OCI-LY7 (cell line): ENCODE data around the gene ALDH2.

Experiments
- EZH2phosphoT487 ChIP-seq: fragments of 200-600 bp; sonication (generic); IDR thresholded peaks from 2 replicates; pipeline ENCODE4 v1.6.1; 2018; ENCODE audit warnings: low read depth, borderline replicate concordance, mild to moderate bottlenecking, mixed run types, antibody characterized with exemption, low read length, moderate library complexity, mixed read lengths
- TF ChIP-seq, protein P1 (sequence below): fragments of 200-600 bp; sonication (generic); conservative IDR thresholded peaks from 2 replicates; pipeline ENCODE4 v1.5.1; 2014; ENCODE audit warnings: mild to moderate bottlenecking, antibody characterized with exemption, low read length, moderate library complexity, mixed read lengths

GRCh38 chr12:111756681-111757080 is 10.1 kb upstream of the ALDH2 start:
- TF ChIP-seq, protein P1, sequence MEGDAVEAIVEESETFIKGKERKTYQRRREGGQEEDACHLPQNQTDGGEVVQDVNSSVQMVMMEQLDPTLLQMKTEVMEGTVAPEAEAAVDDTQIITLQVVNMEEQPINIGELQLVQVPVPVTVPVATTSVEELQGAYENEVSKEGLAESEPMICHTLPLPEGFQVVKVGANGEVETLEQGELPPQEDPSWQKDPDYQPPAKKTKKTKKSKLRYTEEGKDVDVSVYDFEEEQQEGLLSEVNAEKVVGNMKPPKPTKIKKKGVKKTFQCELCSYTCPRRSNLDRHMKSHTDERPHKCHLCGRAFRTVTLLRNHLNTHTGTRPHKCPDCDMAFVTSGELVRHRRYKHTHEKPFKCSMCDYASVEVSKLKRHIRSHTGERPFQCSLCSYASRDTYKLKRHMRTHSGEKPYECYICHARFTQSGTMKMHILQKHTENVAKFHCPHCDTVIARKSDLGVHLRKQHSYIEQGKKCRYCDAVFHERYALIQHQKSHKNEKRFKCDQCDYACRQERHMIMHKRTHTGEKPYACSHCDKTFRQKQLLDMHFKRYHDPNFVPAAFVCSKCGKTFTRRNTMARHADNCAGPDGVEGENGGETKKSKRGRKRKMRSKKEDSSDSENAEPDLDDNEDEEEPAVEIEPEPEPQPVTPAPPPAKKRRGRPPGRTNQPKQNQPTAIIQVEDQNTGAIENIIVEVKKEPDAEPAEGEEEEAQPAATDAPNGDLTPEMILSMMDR, result no peak
- no peak for TF ChIP-seq EZH2phosphoT487
